Measurements from ENCODE around the gene PTPA. TPM values are rescaled to one million over a fixed set of nuclear protein-coding genes. Genes with fewer than 3 reads are reported as not detected.

PTPA gene
- 61.9 TPM for total RNA-seq
- long read RNA-seq, transcript PTPA-207 (10 exons, 2,737 nt): major isoform, 23 of 68 reads
- long read RNA-seq, transcript PTPA-214 (3 exons, 988 nt): minor isoform, 12 of 68 reads
- long read RNA-seq, partial matches to known transcripts: 19 of 68 reads
- long read RNA-seq, other reads (novel, unspliced or antisense): 9 of 68 reads

GRCh38 chr9:129110740-129111527 is at the start of gene PTPA, which contains the start of gene CRAT:
PTPA (plus strand) TSS chr9:129111415; CDS start chr9:129111601, 186 bp downstream.
CRAT (minus strand) TSS chr9:129110793; CDS start chr9:129110509, 284 bp downstream.
- DNase-seq (ENCODE audit: low spot score): peak; percentile 99

GRCh38 chr9:129063061-129063460 is 48.2 kb upstream of the PTPA start:
- DNase-seq (ENCODE audit: low spot score): no peak

DNA sequence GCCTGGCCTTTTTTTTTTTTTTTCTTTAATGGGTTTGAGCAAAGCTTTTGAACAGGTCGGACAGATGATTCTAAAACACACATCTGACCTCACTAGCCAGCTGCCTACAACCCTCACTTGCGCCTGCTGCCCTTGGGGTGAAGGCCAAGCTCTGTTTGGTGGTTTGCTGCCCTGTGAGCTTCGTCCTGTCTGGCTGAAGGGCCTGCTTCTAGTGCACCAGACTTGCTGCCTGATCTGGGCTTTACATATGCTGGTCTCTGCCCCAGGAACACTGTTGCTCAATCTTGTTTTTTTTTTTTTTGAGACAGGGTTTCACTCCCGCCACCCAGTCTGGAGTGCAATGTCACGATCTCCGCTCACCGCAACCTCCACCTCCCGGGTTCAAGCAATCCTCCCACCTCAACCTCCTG is 46.7 kb upstream of the PTPA start:
- DNase-seq (ENCODE audit: low spot score): no peak

- no peak for DNase-seq (ENCODE audit: low spot score)
Measured at GRCh38 chr9:129068110-129068509, 43.1 kb upstream of the PTPA start.

- no peak for DNase-seq (ENCODE audit: low spot score)
Measured at GRCh38 chr9:129068990-129069861, 42.0 kb upstream of the PTPA start.

- no peak for DNase-seq (ENCODE audit: low spot score)
Measured at GRCh38 chr9:129069862-129070641, 41.2 kb upstream of the PTPA start.

DNA sequence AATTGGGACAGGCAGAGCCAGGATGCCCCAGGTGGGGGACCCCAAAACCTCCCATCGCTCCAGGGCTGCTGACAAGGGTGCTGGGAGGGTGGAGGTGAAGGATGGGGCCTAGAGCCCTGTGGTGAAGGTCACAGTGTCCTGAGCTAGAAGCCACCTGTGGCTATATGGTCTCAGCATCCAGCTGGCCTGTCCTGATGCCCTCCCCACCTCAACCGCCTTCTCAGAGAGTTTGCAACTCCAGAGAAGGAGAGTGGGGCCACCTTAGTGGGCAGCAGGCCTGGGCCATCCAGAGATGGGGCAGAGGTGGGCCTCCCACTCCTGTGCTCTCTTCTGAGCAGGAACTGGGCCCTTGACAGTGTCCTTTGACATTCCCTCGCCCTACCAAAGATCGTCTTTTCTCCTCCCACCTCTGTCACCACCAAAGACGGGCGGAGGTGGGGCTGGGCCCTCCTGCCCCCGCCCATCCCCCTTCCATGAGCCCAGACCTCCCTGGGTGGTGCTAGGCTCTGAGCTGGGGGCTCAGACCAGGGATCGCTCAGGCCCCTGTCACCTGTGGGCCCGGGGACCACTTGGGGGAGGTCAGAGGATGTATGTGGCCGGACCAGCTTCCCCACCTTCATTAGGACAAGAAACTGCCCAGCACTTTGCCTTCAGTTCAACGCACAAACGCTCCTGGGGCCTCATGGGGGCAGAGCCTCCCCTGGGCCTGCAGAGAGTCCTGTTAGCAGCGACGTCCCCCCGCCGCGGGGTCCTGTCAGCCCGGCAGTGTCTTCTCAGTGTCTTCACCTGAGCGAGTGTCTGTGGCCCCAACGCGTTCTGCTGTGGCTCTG is 40.3 kb upstream of the PTPA start:
- DNase-seq (ENCODE audit: low spot score): no peak

DNA sequence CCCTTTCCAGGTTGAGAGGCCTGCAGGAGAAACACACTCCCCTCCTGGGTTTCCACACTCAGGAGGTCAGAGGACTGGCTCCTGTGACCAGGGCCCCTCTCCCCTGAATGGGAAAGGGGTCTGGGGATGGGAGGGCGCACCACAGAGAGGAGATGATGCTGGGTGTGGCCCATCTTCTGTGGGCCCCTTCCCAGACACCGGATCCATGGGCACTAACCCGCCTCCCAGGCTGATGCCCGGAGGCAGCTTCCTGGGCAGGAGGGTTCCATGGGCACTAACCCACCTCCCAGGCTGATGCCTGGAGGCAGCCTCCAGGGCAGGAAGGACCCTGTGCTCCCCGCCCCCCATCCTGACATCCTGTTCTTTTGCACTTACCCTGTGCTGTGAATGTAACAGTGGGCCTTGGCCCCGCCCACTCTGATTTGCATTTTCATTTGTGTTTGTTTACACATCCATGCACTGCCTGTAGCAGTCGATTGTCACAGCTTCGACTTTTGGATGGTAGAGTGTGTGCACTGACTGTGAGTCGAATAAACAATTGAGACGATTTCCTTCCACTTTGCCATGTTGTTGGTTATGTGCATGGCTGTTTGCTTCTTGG is 39.6 kb upstream of the PTPA start:
- DNase-seq (ENCODE audit: low spot score): no peak

DNA sequence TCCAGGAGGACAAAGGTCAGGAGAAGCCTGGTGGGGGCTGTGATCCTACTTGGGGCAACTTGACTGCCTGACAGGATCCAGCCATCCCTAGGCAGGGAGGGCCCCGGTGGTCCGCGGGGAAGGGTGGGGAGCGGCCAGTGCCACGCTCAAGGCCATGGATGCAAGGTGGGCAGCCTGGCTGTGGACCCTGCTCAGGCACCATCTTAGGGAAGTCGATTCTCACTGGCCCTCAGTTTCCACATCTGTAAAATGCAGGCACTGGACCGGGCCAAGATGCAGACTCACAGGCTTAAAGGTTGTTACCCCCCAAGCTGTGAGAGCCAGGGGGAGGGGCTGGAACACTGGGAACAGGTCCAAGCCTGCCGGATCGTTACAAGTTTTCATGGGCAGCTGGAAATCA is 39.0 kb upstream of the PTPA start:
- no peak for DNase-seq (ENCODE audit: low spot score)

- no peak for DNase-seq (ENCODE audit: low spot score)
Measured at GRCh38 chr9:129073404-129073803, 37.8 kb upstream of the PTPA start.

GRCh38 chr9:129074106-129074505 is 37.1 kb upstream of the PTPA start:
- no peak for DNase-seq (ENCODE audit: low spot score)

DNA sequence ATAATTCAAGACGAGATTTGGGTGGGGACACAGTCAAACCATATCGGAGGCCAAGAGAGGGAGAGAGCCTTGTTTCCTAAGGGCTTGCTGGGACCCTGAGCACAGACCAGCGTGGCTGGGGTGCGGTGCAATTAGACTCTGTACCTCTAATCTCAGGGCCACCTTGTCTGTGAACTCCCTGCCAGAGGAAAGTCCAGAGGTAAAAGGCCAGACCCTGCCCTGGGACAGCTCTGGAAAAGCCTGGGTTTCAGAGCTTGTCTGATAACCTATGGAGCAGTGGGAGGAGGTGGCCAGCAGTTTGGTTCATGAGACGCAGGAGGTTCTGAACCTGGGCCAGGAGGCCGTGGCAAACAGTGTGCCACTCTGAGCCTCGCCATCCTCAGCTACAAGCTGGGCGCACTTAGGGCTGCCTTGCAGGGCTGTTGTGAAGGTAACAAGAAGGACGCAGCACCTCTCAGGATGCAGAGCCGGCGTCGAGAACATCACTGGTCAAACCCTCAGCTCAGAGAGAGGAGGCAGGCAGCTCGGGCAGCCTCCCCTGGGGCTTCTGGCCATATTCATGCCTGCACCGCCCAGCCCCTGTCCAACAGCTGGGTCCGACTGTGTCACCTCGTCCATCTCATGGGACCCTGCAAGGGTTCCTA is 35.1 kb upstream of the PTPA start:
- DNase-seq (ENCODE audit: low spot score): no peak

- DNase-seq (ENCODE audit: low spot score): no peak
Measured at GRCh38 chr9:129076640-129077037, 34.6 kb upstream of the PTPA start.

DNA sequence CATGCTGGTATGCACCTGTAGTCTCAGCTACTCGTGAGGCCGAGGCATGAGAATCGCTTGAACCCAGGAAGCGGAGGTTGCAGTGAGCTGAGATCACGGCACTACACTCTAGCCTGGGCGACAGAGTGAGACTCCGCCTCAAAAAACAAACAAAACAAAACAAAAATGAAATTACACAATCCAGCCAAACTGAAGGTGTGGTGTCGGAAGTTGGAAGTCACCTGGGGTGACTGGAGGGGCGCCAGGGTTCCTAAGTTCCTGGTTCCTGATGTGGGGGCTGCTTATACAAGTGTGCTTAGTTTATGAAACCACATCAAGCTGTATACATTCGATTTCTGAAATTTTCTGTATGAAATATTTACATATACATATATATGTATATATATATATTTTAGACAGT is 34.0 kb upstream of the PTPA start:
- no peak for DNase-seq (ENCODE audit: low spot score)

DNA sequence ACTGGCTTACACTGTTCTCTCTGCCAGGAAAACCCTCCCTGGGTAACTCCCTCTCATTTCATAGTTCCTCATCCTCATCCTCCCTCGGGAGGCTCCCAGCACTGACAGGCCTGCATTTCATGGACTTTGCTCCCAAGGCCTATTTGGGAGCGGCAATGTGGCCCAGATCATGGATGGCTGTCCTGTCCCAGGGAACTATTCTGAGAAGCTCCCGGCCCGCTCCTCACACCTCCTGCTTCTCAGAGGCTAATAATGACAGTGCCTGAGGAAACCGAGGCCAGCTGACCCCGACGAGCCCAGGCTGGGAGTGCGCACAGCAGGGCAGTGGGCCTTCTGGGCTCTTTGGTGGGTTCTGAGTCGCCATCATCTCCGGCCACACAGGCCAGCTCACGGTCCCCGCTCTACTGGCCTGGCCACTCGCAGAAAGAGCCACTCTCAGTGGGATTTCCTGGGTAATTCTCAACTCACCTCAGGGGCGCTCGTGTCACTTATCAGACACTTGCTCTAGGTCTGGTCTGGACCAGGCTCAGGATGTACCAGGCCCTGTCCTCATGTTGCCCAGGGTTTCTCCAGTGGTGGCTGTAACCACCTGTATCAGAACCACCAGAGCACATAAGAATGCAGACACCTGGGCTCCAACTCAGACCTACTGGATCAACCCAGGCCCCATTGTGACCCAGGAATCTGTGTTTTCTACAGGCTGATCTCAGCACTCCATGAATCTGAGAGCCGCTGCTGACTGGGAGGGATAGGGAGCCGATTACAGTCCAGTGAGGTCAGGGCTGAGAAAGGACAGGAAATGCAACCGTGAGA is 32.3 kb upstream of the PTPA start:
- no peak for DNase-seq (ENCODE audit: low spot score)

DNA sequence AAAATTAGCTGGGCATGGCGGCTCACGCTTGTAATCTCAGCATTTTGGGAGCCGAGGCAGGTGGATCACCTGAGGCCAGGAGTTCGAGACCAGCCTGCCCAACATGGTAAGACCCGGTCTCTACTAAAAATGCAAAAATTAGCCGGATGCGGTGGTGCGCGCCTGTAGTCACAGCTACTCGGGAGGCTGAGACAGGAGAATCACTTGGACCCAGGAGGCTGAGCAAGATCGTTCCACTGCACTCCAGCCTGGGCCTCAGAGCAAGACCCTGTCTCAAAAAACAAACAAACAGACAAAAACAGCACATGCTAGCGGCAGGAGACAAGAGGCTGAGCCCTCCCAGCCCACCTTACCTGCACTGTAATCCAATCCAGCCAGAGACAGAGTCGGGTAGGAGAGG is 31.4 kb upstream of the PTPA start:
- DNase-seq (ENCODE audit: low spot score): no peak

GRCh38 chr9:129080298-129080600 is 31.0 kb upstream of the PTPA start:
- no peak for DNase-seq (ENCODE audit: low spot score)

DNA sequence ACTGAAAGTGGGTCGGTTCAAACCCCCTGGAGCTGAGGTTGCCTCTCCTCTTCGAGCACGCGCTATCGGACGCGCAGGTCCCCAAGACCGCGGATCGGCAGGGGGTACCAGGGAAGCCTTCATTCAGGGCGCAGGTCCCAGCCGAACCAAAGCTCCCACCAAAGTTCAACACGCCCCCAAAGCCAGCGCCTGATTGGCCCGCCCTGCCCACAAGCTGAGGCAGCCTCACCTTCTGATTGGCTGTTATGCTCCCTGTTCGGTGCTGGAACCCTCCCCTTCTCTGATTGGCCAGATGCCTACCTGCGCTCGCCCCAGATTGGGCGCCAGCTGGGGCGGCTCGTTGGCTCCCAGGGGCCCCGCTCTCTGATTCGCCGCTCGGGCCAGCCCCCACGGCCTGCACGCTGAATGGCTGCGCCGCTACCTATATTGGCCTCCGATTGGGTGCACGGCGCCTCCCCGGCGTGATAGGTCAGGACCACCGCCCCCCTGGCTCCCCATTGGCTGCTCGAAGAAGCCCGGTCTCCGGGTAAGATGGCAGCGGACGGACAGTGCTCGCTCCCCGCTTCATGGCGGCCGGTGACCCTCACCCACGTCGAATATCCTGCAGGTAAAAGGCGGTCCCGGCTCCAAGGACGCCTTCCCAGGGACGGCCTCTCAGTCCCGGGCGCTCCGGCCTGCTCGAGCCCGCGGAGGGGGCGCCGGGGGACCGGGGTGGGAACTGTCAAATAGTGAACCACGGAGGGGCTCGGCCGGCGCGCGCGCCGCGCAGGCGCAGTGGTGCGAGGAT is 30.4 kb upstream of the PTPA start, which contains the start of gene DOLPP1:
Gene DOLPP1 (plus strand): TSS at position 511 of the 787 bp plus-strand sequence. CDS start 21 bp downstream, at position 532.
- peak; percentile 100 for DNase-seq (ENCODE audit: low spot score)

Measured in mesenteric fat pad (tissue), 1 donor.